Measurements from ENCODE around the gene GALNT4. TPM values are rescaled to one million over a fixed set of nuclear protein-coding genes. Genes with fewer than 3 reads are reported as not detected.

Gene GALNT4
- total RNA-seq, 1 donor from 2014 or later, result 24.3 TPM

DNA sequence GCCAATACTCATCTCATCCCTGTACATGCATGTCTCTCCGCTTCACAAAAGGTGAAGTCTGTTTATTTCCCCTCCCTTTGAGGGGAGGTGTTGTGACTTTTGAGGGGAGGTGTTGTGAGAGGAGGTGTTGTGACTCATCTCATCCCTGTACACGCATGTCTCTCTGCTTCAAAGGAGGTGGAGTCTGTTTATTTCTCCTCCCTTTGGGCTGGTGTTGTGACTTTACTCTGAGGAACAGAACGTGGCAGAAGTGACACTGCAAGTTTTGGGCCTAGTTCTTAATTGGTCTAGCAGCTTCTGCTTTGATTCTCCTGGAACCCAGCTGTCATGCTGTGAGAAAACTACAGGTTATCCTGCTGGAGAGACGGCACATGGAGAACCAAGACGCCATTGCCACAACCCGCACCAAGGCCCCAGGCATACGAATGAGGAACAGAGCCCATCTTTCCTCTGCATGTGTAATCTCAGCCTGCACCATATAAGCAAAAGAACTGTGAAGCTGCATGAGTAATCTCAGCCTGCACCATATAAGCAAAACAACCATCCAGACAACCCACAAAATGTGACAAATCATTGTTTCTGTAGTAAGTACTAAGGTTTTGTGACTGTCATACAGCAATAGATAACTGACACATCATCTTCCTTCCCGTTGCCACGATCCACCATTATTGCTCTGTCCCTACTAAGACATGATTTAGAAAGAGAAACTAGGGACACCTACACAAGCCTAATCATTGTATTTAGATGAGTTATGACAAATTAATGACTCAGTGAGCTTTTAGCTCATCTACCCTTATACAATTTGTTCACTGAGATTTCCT, 30.0 kb downstream of the GALNT4 start:
- DNase-seq (ENCODE audit: low read depth, low spot score), result no peak

DNA sequence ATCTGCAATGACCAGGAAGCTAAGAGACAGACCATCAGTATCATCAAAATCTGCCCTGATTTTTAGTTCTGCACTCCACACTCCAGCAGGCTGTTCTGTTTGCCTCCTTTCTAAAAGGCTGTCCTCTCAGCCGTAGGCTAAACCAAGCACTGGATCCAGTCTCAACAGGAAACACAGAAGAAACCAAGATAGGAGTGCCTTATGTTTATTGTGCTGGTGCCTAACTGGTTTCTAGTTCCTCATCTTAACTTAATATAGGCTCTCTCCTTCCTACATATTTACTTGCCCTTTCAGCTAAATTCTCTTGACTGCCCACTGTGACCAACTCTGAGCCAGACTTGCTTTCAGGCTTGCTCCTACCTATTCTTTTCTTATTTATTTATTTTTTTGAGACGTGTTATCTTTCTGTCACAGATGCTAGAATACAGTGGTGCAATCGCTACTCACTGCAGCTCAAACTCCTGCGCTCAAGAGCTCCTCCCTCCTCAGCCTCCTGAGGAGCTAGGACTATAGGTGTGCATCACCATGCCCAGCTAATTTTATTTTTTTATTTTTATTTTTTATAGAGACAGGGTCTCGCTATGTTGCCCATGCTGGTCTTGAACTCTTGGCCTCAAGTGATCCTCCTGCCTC, 30.8 kb downstream of the GALNT4 start:
- no peak for DNase-seq (ENCODE audit: low read depth, low spot score)

DNA sequence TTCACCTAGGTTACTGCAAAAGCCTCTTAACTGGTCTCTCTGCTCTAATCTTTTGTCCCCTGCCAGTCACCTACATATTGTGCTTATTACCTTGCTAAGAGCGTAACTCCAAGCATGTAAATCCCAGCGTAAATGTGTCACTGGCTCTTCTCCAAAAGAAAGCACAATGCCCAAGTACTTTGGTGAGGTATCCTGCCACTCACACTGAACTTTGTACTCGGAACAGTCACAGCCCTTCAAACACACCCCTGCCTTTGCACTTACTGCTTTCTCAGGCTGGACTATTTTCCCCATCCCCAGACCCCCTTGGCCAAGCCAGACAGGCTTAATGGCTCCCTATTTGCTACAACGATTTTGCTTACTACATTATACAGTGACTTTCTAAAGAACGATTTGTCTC, 31.7 kb downstream of the GALNT4 start:
- DNase-seq (ENCODE audit: low read depth, low spot score), result no peak

DNA sequence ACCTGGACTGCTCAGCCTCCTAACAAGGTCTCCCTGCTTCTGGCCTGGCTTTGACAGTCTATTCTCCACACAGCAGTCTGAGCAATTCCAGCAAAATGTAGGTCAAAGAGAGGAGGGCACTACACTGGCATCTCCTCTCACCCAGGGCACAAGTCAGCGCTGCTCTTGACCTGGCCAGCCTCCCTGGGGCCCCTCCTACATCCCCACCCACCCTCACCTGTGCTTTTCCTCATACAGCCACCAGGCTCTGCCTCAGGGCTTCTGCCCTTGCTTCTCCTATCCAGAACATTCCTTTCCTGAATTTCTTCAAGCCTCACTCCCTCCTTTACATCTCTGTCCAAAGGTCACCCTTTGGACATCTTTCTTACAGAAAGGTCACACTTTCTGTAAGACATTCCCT, 33.7 kb downstream of the GALNT4 start:
- DNase-seq (ENCODE audit: low read depth, low spot score), result no peak

DNA sequence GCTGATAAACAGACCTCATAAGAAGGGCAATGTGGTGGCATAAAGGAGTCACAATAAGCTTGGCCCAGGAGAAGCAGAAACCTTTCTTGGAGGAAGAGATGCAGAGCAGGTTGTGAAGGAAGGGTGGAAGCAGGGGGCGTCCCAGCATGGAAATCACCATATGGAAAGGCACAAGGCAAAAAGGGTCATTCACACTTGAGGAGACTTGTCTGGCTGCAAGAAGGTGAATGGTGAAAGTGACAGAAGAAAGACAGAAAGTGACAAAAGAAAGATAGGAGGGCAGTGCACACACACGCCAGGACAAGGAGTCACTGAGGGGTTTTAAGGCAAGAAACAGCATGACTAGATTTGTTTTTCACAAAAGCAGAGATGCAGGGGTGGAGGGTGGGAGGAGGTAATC, 38.3 kb downstream of the GALNT4 start:
- DNase-seq (ENCODE audit: low read depth, low spot score), result no peak

DNA sequence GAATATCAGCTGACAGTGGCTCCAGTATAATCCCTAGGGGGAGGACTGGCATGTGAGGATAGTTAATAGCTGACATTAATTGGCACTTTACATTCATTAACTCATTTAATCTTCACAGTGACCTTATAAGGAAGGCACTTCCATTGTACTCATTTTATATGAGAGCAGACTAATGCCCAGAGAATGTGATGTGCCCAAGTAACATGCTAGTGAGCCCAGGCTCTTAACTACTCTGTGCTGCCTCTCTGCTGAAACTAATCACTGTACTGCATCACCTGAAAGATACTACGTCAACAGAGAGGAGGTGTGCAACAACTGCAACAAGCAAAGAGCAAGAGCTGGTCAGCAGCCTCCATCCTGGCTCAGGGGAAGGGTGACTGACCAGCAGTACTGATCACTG, 40.1 kb downstream of the GALNT4 start:
- DNase-seq (ENCODE audit: low read depth, low spot score), result no peak

DNA sequence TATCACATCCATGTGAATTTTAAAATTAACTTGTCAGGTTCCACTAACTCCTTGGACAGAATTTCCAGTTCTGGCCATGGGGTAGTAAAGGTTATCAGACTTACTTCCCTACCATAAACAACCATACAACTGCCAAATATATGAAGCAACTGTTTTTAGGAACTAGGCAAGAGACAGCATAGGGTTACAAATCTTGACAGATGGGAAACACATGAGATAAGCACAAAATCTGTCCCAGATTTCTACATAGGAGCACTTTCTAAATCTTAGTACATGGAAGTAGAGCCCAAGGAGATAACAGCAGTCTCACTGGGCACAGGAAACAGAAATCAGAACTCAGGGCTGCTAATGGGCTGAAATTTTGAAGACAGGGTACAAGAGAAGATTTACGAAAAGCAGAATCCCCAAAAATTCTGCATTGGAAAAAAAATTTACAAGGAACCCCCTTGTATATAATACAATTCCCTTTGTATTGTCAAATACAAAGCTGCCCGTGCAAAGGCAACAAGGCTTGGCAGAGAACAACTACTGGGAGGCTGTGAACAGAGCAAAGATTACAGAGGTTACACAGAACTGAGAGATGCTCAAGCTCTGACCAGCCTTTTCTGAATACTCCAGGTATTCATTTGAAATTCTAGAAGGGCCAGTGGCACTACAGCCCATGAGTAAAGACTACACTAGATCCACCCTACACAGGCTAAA, 43.2 kb downstream of the GALNT4 start:
- DNase-seq (ENCODE audit: low read depth, low spot score), result no peak

DNA sequence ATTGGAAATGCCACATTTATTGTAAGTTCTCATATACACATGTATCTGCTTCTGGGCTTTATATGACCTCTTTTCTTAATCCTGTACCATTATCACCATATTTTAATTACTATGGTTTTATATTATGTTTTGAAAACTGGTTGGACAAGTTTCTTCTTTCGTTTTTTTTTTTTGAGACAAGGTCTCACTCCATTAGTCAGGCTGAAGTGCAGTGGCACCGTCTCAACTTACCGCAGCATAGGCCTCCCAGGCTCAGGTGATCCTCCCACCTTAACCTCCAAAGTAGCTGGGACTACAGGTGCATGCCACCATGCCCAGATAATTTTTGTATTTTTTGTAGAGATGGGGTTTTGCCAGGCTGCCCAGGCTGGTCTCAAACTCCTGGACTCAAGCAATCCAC, 44.6 kb downstream of the GALNT4 start:
- DNase-seq (ENCODE audit: low read depth, low spot score), result no peak

DNA sequence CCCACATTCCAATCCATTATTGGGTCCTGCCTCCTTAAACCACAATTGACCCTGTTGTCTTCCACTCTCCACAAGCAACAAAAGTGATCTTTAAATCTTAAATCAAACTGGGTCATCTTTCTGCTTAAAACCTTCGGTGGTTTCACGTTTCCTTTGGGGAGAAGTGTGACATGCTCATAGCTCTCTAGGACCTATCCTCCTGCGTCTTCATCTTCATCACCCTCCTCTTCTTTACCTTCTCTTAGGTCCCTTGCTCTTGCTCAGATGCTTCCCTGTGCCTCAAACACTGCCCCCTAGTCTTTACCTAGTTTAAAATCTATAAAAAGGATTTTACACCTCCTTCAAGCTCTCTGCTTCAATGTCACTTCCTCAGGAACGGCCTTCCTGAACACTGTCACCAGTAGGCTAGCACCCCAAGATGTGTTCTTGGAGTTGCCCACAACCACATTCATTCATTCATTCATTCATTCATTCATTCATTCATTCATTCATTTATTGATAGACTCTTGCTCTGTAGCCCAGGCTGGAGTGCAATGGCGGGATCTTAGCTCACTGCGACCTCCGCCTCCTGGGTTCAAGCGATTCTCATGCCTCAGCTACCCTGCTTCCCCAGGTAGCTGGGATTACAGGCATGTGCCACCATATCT, 46.8 kb downstream of the GALNT4 start:
- DNase-seq (ENCODE audit: low read depth, low spot score), result no peak

DNA sequence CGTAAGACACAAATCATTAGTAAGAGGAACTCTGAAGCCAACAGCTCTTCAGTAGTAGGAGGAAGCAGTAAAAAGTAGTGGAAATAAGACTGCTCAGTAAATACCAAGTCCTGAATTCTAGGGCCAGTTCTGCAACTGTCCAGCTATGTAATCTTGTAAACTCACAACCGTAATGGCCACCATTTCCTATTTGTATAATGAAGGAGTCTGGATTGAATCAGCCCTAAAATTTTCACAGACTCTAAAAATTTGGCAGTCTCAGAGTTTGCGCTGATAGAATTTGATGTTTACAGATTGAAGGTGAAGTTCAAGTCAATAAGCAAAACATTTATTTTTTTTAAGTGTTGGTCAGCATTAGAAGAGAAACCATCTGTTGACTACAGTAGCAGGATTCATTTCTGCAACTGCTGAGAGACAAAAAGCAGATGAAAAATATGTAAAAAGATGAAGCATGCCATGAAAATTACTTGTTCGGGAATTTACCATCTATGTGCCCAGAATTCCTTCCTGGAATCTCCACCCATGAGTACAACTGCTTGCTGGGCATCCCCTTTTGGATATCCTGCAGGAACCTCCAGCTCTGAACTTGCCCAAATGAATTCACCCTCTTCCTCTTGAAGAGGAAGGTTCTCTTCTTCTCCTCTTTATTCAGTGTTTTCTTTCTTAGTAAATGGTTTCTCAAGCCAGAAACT, 47.5 kb downstream of the GALNT4 start:
- no peak for DNase-seq (ENCODE audit: low read depth, low spot score)

DNA sequence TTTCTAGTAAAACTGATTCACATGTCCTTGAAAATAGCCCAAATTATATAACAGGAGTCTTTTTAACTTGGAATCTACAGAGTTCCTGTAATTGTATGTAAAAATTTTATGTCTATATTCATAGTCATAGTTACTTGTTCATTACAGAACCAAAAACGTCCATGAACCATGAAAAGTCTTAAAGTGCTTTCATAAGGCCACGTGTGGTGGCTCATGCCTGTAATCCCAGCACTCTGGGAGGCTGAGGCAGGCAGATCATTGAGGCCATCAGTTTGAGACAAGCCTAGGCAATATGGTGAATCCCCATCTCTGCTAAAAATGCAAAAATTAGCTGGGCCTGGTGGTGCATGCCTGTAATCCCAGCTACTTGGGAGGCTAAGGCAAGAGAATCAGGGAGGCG, 48.4 kb downstream of the GALNT4 start:
- no peak for DNase-seq (ENCODE audit: low read depth, low spot score)

DNA sequence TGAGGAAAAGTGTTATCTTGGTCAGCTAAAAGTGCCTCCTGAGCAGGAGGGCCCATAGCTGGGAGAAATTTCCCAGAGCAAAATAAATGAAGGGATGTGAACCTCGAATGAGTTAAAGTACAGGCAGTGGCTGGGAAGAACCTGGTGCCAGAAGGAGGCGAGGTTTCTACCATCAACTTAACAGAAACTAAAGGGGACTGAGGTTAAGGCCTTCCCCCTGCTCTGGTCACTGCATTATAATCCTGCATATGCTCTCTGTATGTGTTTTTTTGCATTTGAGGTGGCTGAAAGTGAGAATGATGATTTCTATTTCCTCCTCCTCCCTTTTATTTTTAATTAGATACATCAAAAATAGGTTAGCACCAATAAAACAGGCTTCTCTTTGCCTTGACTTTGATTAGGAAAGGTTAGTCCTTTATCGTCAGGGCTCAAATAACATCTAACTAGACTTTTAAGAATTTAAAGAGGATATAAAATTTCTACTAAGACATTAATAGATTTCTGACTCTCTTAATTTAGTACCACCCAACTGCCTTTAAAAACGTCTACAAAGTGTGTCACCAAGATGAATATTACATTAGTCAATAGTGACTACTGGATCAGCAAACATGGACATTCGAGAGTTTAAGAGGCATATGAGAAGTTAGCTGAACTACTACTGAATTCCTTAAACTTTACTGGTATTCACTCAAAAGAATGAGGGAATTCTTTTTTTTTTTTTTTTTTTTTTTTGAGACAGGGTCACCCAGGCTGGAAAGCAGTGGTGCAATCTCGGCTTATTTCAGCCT, 49.2 kb downstream of the GALNT4 start:
- DNase-seq (ENCODE audit: low read depth, low spot score), result no peak

DNA sequence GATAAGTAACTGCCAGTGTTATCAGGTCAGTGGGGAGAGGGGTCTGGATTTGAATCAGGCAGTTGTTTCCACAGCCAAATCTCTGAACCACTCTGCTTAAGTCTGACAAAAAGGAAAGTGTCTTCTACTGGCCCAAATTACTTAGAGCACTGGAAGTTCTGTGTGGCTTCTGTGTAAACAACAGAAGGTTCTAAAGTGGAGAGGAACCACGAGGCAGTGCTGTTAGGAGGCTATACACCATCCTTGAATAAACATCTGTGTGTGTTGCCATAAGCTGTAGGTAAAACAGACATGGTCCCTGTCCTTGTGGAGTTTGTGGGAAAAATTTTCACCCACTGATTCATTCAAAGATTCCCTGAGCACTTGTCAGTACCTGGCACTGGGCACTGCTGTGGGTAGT, 50.0 kb downstream of the GALNT4 start:
- DNase-seq (ENCODE audit: low read depth, low spot score), result no peak

Other genes with a start within 250 kb of the GALNT4 start
- gene DUSP6, start 172.3 kb downstream of the GALNT4 start, total RNA-seq, result 209 and 381 TPM in 2 replicates
- 19.2 and 21.8 TPM in 2 replicates for gene POC1B, start 1.3 kb upstream of the GALNT4 start, total RNA-seq
- 28.4 and 30.1 TPM in 2 replicates for gene ATP2B1, start 184.0 kb upstream of the GALNT4 start, total RNA-seq

Data from pulmonary artery endothelial cell (primary cell).